NT2/D1 (cell line): ENCODE measurements around the gene FMO1.

ENCODE experiments used
- SUZ12 ChIP-seq: IDR thresholded peaks from 2 replicates; pipeline ENCODE4 v1.6.1; 2011; ENCODE audit not compliant: insufficient read length, insufficient read depth; ENCODE audit errors: extremely low read depth
- YY1 ChIP-seq: IDR thresholded peaks from 2 replicates; pipeline ENCODE4 v1.6.1; 2011; ENCODE audit not compliant: insufficient read length, insufficient read depth

- TF ChIP-seq SUZ12 (no peak), YY1 (no peak)
These were observed 42.3 kb downstream of the FMO1 start for GRCh38 chr1:171290621-171291020.
